ENCODE results near the gene KLC4.

GRCh38 chr6:43014434-43014909, 45.0 kb upstream of the KLC4 start:
- no peak for TF ChIP-seq CTCF (IDR thresholded peaks at IDR 0.05)
- TF ChIP-seq POLR2AphosphoS5 (IDR thresholded peaks at IDR 0.05), result no peak

Measured in gastroesophageal sphincter (tissue), 3 donors.